ENCODE results near the gene NTNG1.

NTNG1 gene

DNA sequence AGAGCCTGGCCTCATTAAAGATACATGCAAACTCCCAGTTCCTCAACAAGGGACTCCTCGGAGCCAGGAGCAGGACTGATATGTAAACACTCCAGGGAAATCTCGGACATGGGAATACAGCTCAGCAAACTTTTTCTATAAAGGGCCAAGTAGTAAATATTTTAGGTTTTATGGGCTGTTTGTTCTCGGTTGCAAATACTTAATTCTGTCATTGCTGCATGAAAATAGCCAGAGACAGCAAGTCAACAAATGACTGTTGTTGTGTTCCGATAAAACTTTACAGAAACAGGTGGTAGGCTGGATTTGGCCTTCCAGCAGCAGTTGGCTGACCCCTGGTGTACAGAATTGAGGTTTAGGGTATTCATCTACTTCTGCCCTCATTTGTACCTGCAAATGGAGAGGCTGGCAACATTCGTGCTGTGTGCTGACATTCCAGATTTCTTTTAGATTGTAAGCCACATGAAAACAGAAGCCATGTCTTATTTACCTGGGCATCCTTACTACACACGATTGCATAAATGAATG lies 360.3 kb downstream of the NTNG1 start:
- DNase-seq (ENCODE audit: low read depth): no peak

DNA sequence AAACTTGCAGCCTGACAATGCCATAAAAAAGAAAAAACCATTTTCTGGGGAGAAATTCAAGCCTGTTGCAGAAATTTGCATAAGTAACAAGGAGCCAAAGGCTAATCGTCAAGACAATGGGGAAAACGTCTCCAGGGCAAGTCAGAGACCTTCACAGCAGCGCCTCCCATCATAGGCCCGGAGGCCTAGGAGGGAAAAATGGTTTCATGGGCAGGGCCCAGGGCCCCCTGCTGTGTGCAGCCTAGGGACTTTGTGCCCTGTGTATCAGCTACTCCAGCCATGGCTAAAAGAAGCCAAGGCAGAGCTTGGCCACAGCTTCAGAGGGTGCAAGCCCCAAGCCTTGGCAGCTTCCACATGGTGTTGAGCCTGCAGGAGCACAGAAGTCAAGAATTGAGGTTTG lies 369.5 kb downstream of the NTNG1 start:
- DNase-seq (ENCODE audit: low read depth): no peak

DNA sequence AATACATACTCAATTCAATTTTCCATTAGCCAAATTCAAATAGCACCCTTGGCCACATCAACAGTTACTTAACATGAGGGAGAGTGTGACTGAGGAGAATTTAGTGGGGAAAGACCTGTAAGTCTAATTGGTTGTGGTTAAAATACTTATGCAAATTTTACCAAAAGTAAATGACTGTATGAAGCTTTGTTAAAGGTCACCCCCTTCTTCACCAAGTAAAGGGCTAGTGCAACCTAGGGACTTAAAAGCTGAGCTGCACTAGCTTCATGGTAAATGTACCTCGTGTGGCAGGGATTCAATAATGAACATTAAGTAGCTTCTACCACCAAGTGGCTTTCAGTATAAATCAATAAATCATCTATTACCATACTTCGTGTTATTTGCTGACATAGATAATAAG lies 372.0 kb downstream of the NTNG1 start:
- DNase-seq (ENCODE audit: low read depth): no peak

DNA sequence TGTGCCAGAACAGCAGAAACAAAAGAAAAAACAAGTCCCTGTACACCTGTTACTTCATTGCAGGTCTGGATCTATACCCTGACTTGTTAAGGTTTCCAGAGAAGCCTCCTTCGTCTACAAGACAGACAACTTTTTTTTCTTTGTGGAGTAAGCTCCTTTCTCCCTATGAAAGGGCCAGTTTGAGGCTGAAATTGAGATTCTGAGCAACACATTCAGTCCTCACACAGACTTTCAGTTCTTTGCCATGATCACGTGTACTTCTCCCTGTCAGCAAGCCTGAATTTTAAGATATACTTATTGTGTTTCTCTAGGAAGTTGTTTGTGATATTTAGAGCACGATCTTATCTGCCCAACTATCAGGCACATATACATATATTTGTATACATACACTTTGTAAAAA lies 374.0 kb downstream of the NTNG1 start:
- DNase-seq (ENCODE audit: low read depth): no peak

DNA sequence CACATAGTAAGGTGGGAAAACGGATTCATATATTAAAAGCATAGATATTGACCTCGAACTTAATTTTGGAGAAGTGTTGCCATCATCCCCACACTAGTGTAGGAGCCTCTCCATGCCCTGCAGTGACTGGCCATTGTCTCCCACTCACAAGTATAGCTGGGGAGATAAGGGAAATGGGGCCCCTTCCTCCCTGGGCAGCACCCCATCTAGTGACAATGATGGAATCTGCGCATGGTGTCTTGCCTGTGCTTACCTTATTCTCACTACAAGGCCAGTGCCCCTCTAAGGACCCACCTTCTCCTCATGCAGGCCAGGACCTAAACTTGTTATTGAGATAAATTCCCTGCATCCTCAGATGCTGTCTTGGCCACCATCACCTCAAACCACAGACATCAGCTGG lies 374.9 kb downstream of the NTNG1 start:
- no peak for DNase-seq (ENCODE audit: low read depth)

DNA sequence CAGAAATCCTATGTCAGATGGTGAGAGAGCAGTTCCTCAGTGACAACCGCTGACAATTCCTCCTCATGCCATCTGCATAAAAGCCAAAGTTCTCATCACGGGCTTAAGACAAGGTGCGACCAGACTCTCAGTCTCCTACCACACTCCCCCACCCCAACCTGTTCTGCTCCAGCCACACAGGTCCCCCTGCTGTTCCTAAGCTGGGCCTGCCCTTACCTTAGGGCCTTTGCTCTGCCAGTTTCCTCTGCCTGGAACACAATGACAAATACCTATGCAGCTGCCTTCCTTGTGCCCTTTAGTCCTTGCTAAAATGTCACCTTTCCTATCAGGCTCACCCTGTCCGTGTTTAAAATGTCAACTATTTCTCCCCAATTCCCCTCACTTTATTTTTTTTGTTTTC lies 382.2 kb downstream of the NTNG1 start:
- DNase-seq (ENCODE audit: low read depth): no peak

DNA sequence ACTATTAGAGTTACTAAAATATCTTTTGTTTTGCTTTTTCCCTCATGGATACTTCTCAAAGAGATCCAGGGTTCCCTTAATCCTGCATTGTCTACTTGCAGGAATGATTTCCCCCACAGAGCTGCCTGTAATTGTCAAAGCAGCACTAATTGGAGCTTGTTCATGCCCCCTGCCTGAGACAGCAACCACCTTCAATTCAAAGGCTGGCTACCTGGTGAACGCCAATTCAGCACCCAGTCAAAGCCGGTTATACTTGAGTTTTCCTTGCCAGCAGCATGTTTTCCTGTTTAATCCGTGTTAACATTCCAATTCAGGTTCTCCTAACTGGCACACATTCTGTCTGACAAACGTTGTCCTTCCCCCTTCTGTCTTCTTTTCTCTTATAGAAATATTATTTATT lies 382.9 kb downstream of the NTNG1 start:
- DNase-seq (ENCODE audit: low read depth): no peak

DNA sequence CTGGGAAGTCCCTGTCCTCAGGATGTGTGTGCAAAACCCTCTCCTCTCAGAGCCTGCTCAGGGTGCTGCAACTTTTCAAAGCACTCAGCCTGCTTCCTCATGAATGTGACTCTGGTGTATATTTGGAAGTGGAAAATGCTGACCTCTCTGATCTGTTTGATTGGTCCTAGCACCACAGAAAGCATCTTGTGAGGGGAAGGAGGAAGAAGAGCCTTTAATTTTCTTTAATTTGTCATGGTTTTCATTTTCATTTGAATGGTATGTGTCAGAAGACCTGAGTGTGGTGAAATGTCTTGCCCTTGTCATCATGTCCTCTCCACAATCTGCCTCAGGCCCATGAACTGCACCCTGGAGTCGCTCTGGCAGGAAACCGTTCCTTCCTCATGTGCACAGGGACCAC lies 383.5 kb downstream of the NTNG1 start:
- no peak for DNase-seq (ENCODE audit: low read depth)

DNA sequence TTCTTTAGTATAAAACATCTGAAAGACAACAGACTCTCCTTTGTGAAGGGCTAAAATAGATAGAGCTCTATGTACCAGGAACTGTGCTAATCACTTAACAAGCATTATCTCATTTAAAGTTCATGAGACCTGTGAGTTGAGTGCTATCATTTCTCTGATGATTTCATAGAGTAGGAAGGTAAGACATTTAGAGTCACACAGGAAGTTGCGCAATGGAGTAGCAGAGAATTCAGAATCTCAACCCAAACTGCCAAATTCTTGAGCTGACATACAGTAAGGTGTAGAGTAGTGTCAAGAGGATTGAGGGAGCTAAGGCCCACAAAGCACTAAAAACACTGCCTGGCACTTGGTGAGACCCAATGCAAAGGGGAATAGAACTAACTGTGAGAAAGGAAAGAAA lies 384.3 kb downstream of the NTNG1 start:
- DNase-seq (ENCODE audit: low read depth): no peak

- DNase-seq (ENCODE audit: low read depth): no peak
Measured at GRCh38 chr1:107525961-107526360, 385.1 kb downstream of the NTNG1 start.

- DNase-seq (ENCODE audit: low read depth): no peak
Measured at GRCh38 chr1:107526524-107527198, 385.8 kb downstream of the NTNG1 start.

GRCh38 chr1:107529511-107530149 lies 388.8 kb downstream of the NTNG1 start:
- no peak for DNase-seq (ENCODE audit: low read depth)

DNA sequence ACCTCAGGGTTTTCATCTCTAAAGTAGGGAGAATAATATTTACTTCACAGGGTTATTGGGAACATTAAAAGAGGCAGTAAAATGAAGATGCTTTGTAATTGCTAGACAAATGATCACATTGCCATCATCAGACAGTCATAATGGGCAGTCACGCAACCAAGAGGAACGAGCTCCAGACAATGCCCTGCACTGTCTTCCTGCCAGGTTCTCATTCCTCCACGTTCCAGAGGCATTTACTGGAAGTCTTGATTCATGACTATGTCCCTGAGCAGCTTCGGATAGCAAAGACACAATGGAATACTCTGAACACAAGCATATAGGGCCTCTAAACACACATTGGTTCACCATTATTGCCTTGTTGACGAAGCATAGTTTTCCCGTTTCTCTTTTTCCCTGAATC lies 389.7 kb downstream of the NTNG1 start:
- no peak for DNase-seq (ENCODE audit: low read depth)

DNA sequence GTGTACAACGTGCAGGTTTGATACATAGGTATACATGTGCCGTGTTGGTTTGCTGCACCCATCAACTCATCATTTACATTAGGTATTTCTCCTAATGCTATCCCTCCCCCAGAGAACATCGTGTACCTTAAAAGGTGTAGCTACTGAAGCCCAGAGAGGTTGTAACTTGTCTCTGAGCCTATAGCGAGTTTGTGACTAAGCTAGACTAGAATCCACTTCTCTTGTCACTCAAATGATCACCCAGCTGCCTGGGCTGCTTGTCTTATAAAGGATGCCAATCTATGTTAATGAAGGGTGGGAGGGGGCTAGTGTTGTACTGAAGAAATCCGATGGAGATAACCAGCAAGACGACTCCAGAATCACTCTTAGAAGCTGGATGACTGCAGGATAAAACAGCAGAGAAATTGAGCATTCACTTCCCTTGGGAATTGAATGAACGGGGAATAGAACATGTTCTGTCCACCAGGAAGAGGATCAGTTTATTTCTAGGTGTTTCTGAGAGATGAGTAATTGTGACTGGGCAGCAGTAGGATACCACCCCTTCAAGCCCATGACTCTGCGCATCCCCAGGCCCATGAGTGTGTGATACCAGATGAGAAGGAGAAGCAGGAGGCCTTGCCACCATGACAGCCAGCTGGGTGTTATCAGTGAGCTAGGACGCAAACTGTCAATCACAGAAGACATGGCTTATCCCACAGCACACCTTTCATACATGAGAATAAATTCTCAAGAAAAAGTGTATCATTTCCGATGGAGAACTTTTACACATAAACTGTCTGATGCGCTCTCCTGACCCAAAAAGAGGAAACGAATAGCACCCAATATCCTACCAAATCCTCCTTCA lies 390.4 kb downstream of the NTNG1 start:
- DNase-seq (ENCODE audit: low read depth): no peak

- no peak for DNase-seq (ENCODE audit: low read depth)
Measured at GRCh38 chr1:107532318-107532717, 391.5 kb downstream of the NTNG1 start.
